Epidermal melanocyte (primary cell): Measurements from ENCODE around the gene RAC2.

Experiments
- DNase-seq: peaks from one replicate; pipeline ENCODE4 v3.0.0; 2011; ENCODE audit warnings: low spot score; ENCODE audit not compliant: insufficient read length

RAC2 gene

GRCh38 chr22:37192204-37192603, 51.9 kb downstream of the RAC2 start:
- no peak for DNase-seq

GRCh38 chr22:37190262-37190780, 53.7 kb downstream of the RAC2 start:
- DNase-seq: no peak

GRCh38 chr22:37188901-37189466, 55.1 kb downstream of the RAC2 start:
- no peak for DNase-seq

- peak; percentile 23 for DNase-seq
Measured at GRCh38 chr22:37187891-37188761, 55.9 kb downstream of the RAC2 start, which contains the start of gene C1QTNF6. TSS of gene C1QTNF6 (minus strand) at chr22:37188247. CDS start at chr22:37188213, 34 bp downstream.

GRCh38 chr22:37187552-37187890, 56.5 kb downstream of the RAC2 start:
- no peak for DNase-seq

GRCh38 chr22:37186997-37187522, 57.0 kb downstream of the RAC2 start:
- DNase-seq: no peak

- DNase-seq: peak; percentile 72
Measured at GRCh38 chr22:37186228-37186996, 57.7 kb downstream of the RAC2 start.

- DNase-seq: no peak
Measured at GRCh38 chr22:37185646-37186227, 58.3 kb downstream of the RAC2 start.

- DNase-seq: no peak
Measured at GRCh38 chr22:37184816-37185541, 59.1 kb downstream of the RAC2 start.

- DNase-seq: no peak
Measured at GRCh38 chr22:37184380-37184755, 59.7 kb downstream of the RAC2 start.

- peak; percentile 4 for DNase-seq
Measured at GRCh38 chr22:37183432-37184379, 60.4 kb downstream of the RAC2 start.

GRCh38 chr22:37182949-37183245, 61.2 kb downstream of the RAC2 start:
- DNase-seq: peak; percentile 2

GRCh38 chr22:37182101-37182948, 61.7 kb downstream of the RAC2 start:
- DNase-seq: no peak

- no peak for DNase-seq
Measured at GRCh38 chr22:37181681-37182080, 62.4 kb downstream of the RAC2 start.

GRCh38 chr22:37180531-37181231, 63.4 kb downstream of the RAC2 start:
- peak; percentile 11 for DNase-seq

GRCh38 chr22:37179622-37180420, 64.2 kb downstream of the RAC2 start:
- DNase-seq: no peak

GRCh38 chr22:37179126-37179470, 65.0 kb downstream of the RAC2 start:
- no peak for DNase-seq
